HG03469 (cell line): ENCODE data around the gene THNSL1.
"Not testable (repeated sequence)": the region's sequence is repeated elsewhere in the genome, so short reads cannot be mapped to it uniquely, and the experiment has no call there.

ENCODE experiments used
- ATAC-seq: cut with Tn5 transposase; IDR thresholded peaks from one replicate; pipeline ENCODE4 v1.9.1; 2021; ENCODE audit warnings: mild to moderate bottlenecking, moderate library complexity, moderate number of reproducible peaks; ENCODE audit not compliant: unreplicated experiment

The THNSL1 gene

GRCh38 chr10:24993237-24993958 is 23.0 kb upstream of the THNSL1 start:
- ATAC-seq = no peak

GRCh38 chr10:24995072-24995471 is 21.3 kb upstream of the THNSL1 start:
- ATAC-seq = no peak

GRCh38 chr10:24998044-24998443 is 18.4 kb upstream of the THNSL1 start:
- no peak for ATAC-seq

- not testable (repeated sequence) for ATAC-seq
Measured at GRCh38 chr10:25011591-25011990, 4.8 kb upstream of the THNSL1 start.

- ATAC-seq = no peak
Measured at GRCh38 chr10:25014579-25014978, 1.8 kb upstream of the THNSL1 start.

GRCh38 chr10:25015828-25016375 is 510 bp upstream of the THNSL1 start, which contains the start of gene ENKUR:
ENKUR (minus strand) TSS chr10:25016158; CDS start chr10:25015936, 222 bp downstream.
- ATAC-seq = peak; percentile 45

- no peak for ATAC-seq
Measured at GRCh38 chr10:25017154-25017590, 760 bp downstream of the THNSL1 start.

- no peak for ATAC-seq
Measured at GRCh38 chr10:25017661-25018060, 1.2 kb downstream of the THNSL1 start.

GRCh38 chr10:25018703-25019102 is 2.3 kb downstream of the THNSL1 start:
- ATAC-seq = no peak

GRCh38 chr10:25023278-25023677 is 6.9 kb downstream of the THNSL1 start:
- no peak for ATAC-seq

GRCh38 chr10:25024528-25024927 is 8.1 kb downstream of the THNSL1 start:
- no peak for ATAC-seq

GRCh38 chr10:25026463-25026862 is 10.1 kb downstream of the THNSL1 start:
- no peak for ATAC-seq

GRCh38 chr10:25028711-25029110 is 12.3 kb downstream of the THNSL1 start:
- no peak for ATAC-seq

- no peak for ATAC-seq
Measured at GRCh38 chr10:25029519-25029918, 13.1 kb downstream of the THNSL1 start.

- no peak for ATAC-seq
Measured at GRCh38 chr10:25036381-25036780, 20.0 kb downstream of the THNSL1 start.

GRCh38 chr10:25038325-25038724 is 21.9 kb downstream of the THNSL1 start:
- no peak for ATAC-seq

- no peak for ATAC-seq
Measured at GRCh38 chr10:25039531-25039930, 23.1 kb downstream of the THNSL1 start.

GRCh38 chr10:25046641-25047040 is 30.2 kb downstream of the THNSL1 start:
- ATAC-seq = no peak

- no peak for ATAC-seq
Measured at GRCh38 chr10:25047088-25047487, 30.7 kb downstream of the THNSL1 start.

- ATAC-seq = no peak
Measured at GRCh38 chr10:25047591-25048301, 31.3 kb downstream of the THNSL1 start.

- ATAC-seq = no peak
Measured at GRCh38 chr10:25048450-25048849, 32.0 kb downstream of the THNSL1 start.

- no peak for ATAC-seq
Measured at GRCh38 chr10:25049966-25050365, 33.6 kb downstream of the THNSL1 start.
